DOHH2 (cell line): ENCODE data around the gene TUBB.

ENCODE experiments used
- H3F3A ChIP-seq: fragments of 200-600 bp; sonication (generic), shearing (Covaris generic); 2 replicates; pipeline ENCODE4 v1.6.0; 2016; ENCODE audit warnings: antibody characterized with exemption, mild to moderate bottlenecking; ENCODE audit not compliant: control insufficient read depth, insufficient read depth
- H3K27ac ChIP-seq: fragments of 200-600 bp; sonication (generic); 2 replicates; pipeline ENCODE4 v1.5.1; 2014; ENCODE audit warnings: low read depth, mild to moderate bottlenecking, low read length, moderate library complexity
- H3K27me3 ChIP-seq: fragments of 200-600 bp; sonication (generic); 2 replicates; pipeline ENCODE4 v1.6.1; 2014; ENCODE audit warnings: mild to moderate bottlenecking, low read length, mixed read lengths; ENCODE audit not compliant: control insufficient read depth
- H3K36me3 ChIP-seq: fragments of 200-600 bp; sonication (generic); 2 replicates; pipeline ENCODE4 v1.6.1; 2014; ENCODE audit warnings: mild to moderate bottlenecking, low read length, moderate library complexity, mixed read lengths; ENCODE audit not compliant: control insufficient read depth
- H3K4me1 ChIP-seq: fragments of 200-600 bp; sonication (generic); 2 replicates; pipeline ENCODE4 v1.6.1; 2014; ENCODE audit warnings: mild to moderate bottlenecking, low read length, mixed read lengths; ENCODE audit not compliant: control insufficient read depth
- H3K4me2 ChIP-seq: fragments of 200-600 bp; sonication (generic); 2 replicates; pipeline ENCODE4 v1.6.0; 2014; ENCODE audit warnings: mild to moderate bottlenecking, low read length, moderate library complexity
- H3K4me3 ChIP-seq: fragments of 200-600 bp; sonication (generic); 2 replicates; pipeline ENCODE4 v1.5.1; 2014; ENCODE audit warnings: mild to moderate bottlenecking, low read length, mixed read lengths
- H3K79me2 ChIP-seq: fragments of 200-600 bp; sonication (generic); 2 replicates; pipeline ENCODE4 v1.6.1; 2014; ENCODE audit warnings: mild to moderate bottlenecking, low read length, mixed read lengths; ENCODE audit not compliant: control insufficient read depth
- H3K9me2 ChIP-seq: fragments of 200-600 bp; sonication (generic); replicated peaks from 2 replicates; pipeline ENCODE4 v1.6.1; 2014; ENCODE audit warnings: mild to moderate bottlenecking, low read length, mixed read lengths; ENCODE audit not compliant: control insufficient read depth
- H3K9me3 ChIP-seq: fragments of 200-600 bp; sonication (generic); 2 replicates; pipeline ENCODE4 v1.6.1; 2014; ENCODE audit warnings: antibody characterized with exemption, low read length, mixed read lengths; ENCODE audit not compliant: control insufficient read depth, insufficient read depth
- H4K20me1 ChIP-seq: fragments of 200-600 bp; sonication (generic); 2 replicates; pipeline ENCODE4 v1.6.0; 2014; ENCODE audit warnings: low read depth, mild to moderate bottlenecking, antibody characterized with exemption, low read length, moderate library complexity; ENCODE audit not compliant: control insufficient read depth, insufficient read depth
- CTCF ChIP-seq: fragments of 200-600 bp; sonication (generic); IDR thresholded peaks from one replicate; pipeline ENCODE4 v1.5.1; 2014; ENCODE audit warnings: antibody characterized with exemption, mild to moderate bottlenecking, low read depth, low read length; ENCODE audit not compliant: poor library complexity, severe bottlenecking
- EZH2phosphoT487 ChIP-seq: fragments of 200-600 bp; sonication (generic); IDR thresholded peaks from 2 replicates; pipeline ENCODE4 v1.6.1; 2017; ENCODE audit warnings: borderline replicate concordance, mild to moderate bottlenecking, antibody characterized with exemption, low read length, moderate library complexity, mixed read lengths

Gene TUBB

GRCh38 chr6:30766461-30767157 lies 46.5 kb downstream of the TUBB start:
- peaks cover 5% of the 10 kb centered on the region; the same call in 1 of the 2 replicates for H3K4me1 ChIP-seq
- no peak overlapping the region for H3K4me2 ChIP-seq
- no peak overlapping the region for H3K27ac ChIP-seq

GRCh38 chr6:30767158-30767943 lies 47.2 kb downstream of the TUBB start:
- Histone ChIP-seq H3K4me3 (no peak overlapping the region), H3K27me3 (peaks cover 15% of the 10 kb centered on the region), H3K79me2 (no peaks in the 10 kb centered on the region), H3K4me1 (peaks cover 5% of the 10 kb centered on the region; the same call in 1 of the 2 replicates), H3K4me2 (no peak overlapping the region), H3K27ac (no peak overlapping the region), H3F3A (no peaks in the 10 kb centered on the region), H4K20me1 (no peaks in the 10 kb centered on the region), H3K9me2 (no peaks in the 10 kb centered on the region), H3K36me3 (no peaks in the 10 kb centered on the region), H3K9me3 (no peaks in the 10 kb centered on the region)
- TF ChIP-seq EZH2phosphoT487 (no peak), CTCF (no peak)

More at GRCh38 chr6:30766461-30767157, 46.5 kb downstream of the TUBB start:
- H3K4me3 ChIP-seq = no peak overlapping the region
- H3K9me3 ChIP-seq = no peaks in the 10 kb centered on the region
- no peaks in the 10 kb centered on the region for H3K36me3 ChIP-seq
- no peaks in the 10 kb centered on the region for H3K79me2 ChIP-seq
- no peaks in the 10 kb centered on the region for H4K20me1 ChIP-seq
- peaks cover 16% of the 10 kb centered on the region for H3K27me3 ChIP-seq
- H3K9me2 ChIP-seq = no peaks in the 10 kb centered on the region
- H3F3A ChIP-seq = no peaks in the 10 kb centered on the region
- TF ChIP-seq EZH2phosphoT487 = no peak

GRCh38 chr6:30767944-30768301 lies 47.8 kb downstream of the TUBB start:
- no peak overlapping the region for H3K4me2 ChIP-seq

More at GRCh38 chr6:30767944-30768301, 47.8 kb downstream of the TUBB start:
- no peaks in the 10 kb centered on the region for H3K9me2 ChIP-seq
- no peaks in the 10 kb centered on the region for H3F3A ChIP-seq
- TF ChIP-seq EZH2phosphoT487 (no peak), CTCF (no peak)
- no peaks in the 10 kb centered on the region for H4K20me1 ChIP-seq
- no peaks in the 10 kb centered on the region for H3K36me3 ChIP-seq
- H3K27me3 ChIP-seq = peaks cover 18% of the 10 kb centered on the region
- peaks cover 5% of the 10 kb centered on the region; the same call in 1 of the 2 replicates for H3K4me1 ChIP-seq
- H3K9me3 ChIP-seq = no peaks in the 10 kb centered on the region
- H3K79me2 ChIP-seq = no peaks in the 10 kb centered on the region
- no peak overlapping the region for H3K4me3 ChIP-seq
- no peak overlapping the region for H3K27ac ChIP-seq
